GM19328 (cell line): ENCODE data around the gene MAN1A1.

Source experiments
- ATAC-seq: cut with Tn5 transposase; IDR thresholded peaks from one replicate; pipeline ENCODE4 v1.9.1; 2021; ENCODE audit warnings: mild to moderate bottlenecking, moderate library complexity; ENCODE audit not compliant: unreplicated experiment

The MAN1A1 gene

GRCh38 chr6:119152187-119152586 lies 197.4 kb downstream of the MAN1A1 start:
- no peak for ATAC-seq

- no peak for ATAC-seq
Measured at GRCh38 chr6:119148825-119149525, 200.6 kb downstream of the MAN1A1 start.

- ATAC-seq: no peak
Measured at GRCh38 chr6:119148098-119148824, 201.3 kb downstream of the MAN1A1 start.

- peak; percentile 91 for ATAC-seq
Measured at GRCh38 chr6:119147101-119148053, 202.2 kb downstream of the MAN1A1 start.

GRCh38 chr6:119145111-119145510 lies 204.4 kb downstream of the MAN1A1 start:
- no peak for ATAC-seq

GRCh38 chr6:119142637-119143036 lies 206.9 kb downstream of the MAN1A1 start:
- no peak for ATAC-seq

GRCh38 chr6:119142041-119142440 lies 207.5 kb downstream of the MAN1A1 start:
- ATAC-seq: no peak

GRCh38 chr6:119140196-119141140 lies 209.1 kb downstream of the MAN1A1 start:
- ATAC-seq: no peak

- ATAC-seq: peak; percentile 57
Measured at GRCh38 chr6:119138906-119139541, 210.5 kb downstream of the MAN1A1 start.

GRCh38 chr6:119137194-119138072 lies 212.1 kb downstream of the MAN1A1 start:
- ATAC-seq: no peak

- ATAC-seq: no peak
Measured at GRCh38 chr6:119134752-119135151, 214.8 kb downstream of the MAN1A1 start.

- no peak for ATAC-seq
Measured at GRCh38 chr6:119133400-119133799, 216.2 kb downstream of the MAN1A1 start.

GRCh38 chr6:119132261-119132981 lies 217.1 kb downstream of the MAN1A1 start:
- ATAC-seq: no peak

- no peak for ATAC-seq
Measured at GRCh38 chr6:119129968-119130484, 219.5 kb downstream of the MAN1A1 start.

- ATAC-seq: peak; percentile 82
Measured at GRCh38 chr6:119129148-119129967, 220.2 kb downstream of the MAN1A1 start.

GRCh38 chr6:119128252-119128912 lies 221.2 kb downstream of the MAN1A1 start:
- no peak for ATAC-seq
